K562 (cell line): ENCODE measurements around the gene CCDC78. TPM values are rescaled to one million over a fixed set of nuclear protein-coding genes. Genes with fewer than 3 reads are reported as not detected.

ENCODE experiments used
- CEBPG ChIP-seq, 3 experiments: fragments of 200-800 bp in 1 of 3; sonication (Bioruptor generic) in 1 of 3; sonication (generic) in 1 of 3; formaldehyde crosslinking in 1 of 3; IDR thresholded peaks in 2 of 3; conservative IDR thresholded peaks in 1 of 3; 2 replicates each; pipeline versions ENCODE4 v1.6.1 to v1.8.0; 2016 to 2022; ENCODE audit warnings: missing compliant biosample characterization in 2 of 3, missing genetic modification characterization in 2 of 3, mild to moderate bottlenecking in 1 of 3, missing genetic modification reagents in 1 of 3
- CHCHD3 ChIP-seq: fragments of 250-450 bp; sonication (Bioruptor Pico); IDR thresholded peaks from 2 replicates; pipeline ENCODE4 v2.1.2; 2022; ENCODE audit warnings: mild to moderate bottlenecking
- ELF1 ChIP-seq: fragments of 200-800 bp; sonication (Bioruptor generic); IDR thresholded peaks from 2 replicates; pipeline ENCODE4 v1.6.1; 2016; ENCODE audit warnings: missing genetic modification characterization, missing compliant biosample characterization
- GABPB1 ChIP-seq: sonication (generic); formaldehyde crosslinking; IDR thresholded peaks from 2 replicates; pipeline ENCODE4 v1.8.0; 2022; ENCODE audit warnings: mild to moderate bottlenecking, missing genetic modification reagents
- KAT7 ChIP-seq: sonication (generic); formaldehyde crosslinking; IDR thresholded peaks from 2 replicates; pipeline ENCODE4 v1.8.0; 2022; ENCODE audit warnings: missing genetic modification reagents, mild to moderate bottlenecking, borderline replicate concordance
- KDM5B ChIP-seq: fragments of 200-600 bp; sonication (generic); IDR thresholded peaks from 2 replicates; pipeline ENCODE4 v1.6.1; 2012; ENCODE audit warnings: low read depth, mild to moderate bottlenecking, moderate library complexity, low read length, control low read depth, inconsistent platforms; ENCODE audit not compliant: insufficient replicate concordance
- NEUROD1 ChIP-seq: fragments of 150-350 bp; IDR thresholded peaks from 2 replicates; pipeline ENCODE4 v1.6.1; 2014; ENCODE audit warnings: borderline replicate concordance, low read length, low read depth; ENCODE audit not compliant: partially characterized antibody
- NRF1 ChIP-seq, 2 experiments: fragments of 450-650 bp; IDR thresholded peaks in 1 of 2; conservative IDR thresholded peaks in 1 of 2; 2 replicates each; pipeline ENCODE4 v1.6.1; 2014; ENCODE audit warnings: mild to moderate bottlenecking in 2 of 2
- POLR2AphosphoS2 ChIP-seq: IDR thresholded peaks from 2 replicates; pipeline ENCODE4 v1.6.1; 2012; ENCODE audit warnings: low read length, improper control_type of control experiment
- RBM34 ChIP-seq: fragments of 200-400 bp; formaldehyde crosslinking; IDR thresholded peaks from 2 replicates; pipeline ENCODE4 v1.6.1; 2018; ENCODE audit warnings: low read length, borderline replicate concordance; ENCODE audit not compliant: insufficient read depth
- RUNX1 ChIP-seq: sonication (generic); IDR thresholded peaks from 2 replicates; pipeline ENCODE4 v1.6.1; 2016; ENCODE audit warnings: antibody characterized with exemption, low read depth
- SUPT5H ChIP-seq: fragments of 450-650 bp; IDR thresholded peaks from 2 replicates; pipeline ENCODE4 v1.6.1; 2016
- TAF1 ChIP-seq: IDR thresholded peaks from 2 replicates; pipeline ENCODE4 v1.6.1; 2011; ENCODE audit warnings: mild to moderate bottlenecking, low read length, moderate library complexity; ENCODE audit not compliant: insufficient read depth, control insufficient read depth, severe bottlenecking; ENCODE audit errors: extremely low read depth
- ZKSCAN8 ChIP-seq: fragments of 200-800 bp; sonication (Bioruptor generic); IDR thresholded peaks from 2 replicates; pipeline ENCODE4 v1.6.1; 2016; ENCODE audit warnings: missing genetic modification characterization, missing compliant biosample characterization
- ZNF124 ChIP-seq: sonication (generic); formaldehyde crosslinking; IDR thresholded peaks from 2 replicates; pipeline ENCODE4 v1.8.1; 2022; ENCODE audit warnings: missing genetic modification reagents
- ZNF311 ChIP-seq: fragments of 250-450 bp; sonication (Bioruptor Pico); IDR thresholded peaks from 2 replicates; pipeline ENCODE4 v1.4.0; 2020; ENCODE audit warnings: mild to moderate bottlenecking, moderate library complexity
- ZNF408 ChIP-seq: fragments of 250-450 bp; sonication (Bioruptor Pico); IDR thresholded peaks from 2 replicates; pipeline ENCODE4 v1.4.0; 2020; ENCODE audit warnings: low read depth, mild to moderate bottlenecking, moderate library complexity
- ZNF436 ChIP-seq: fragments of 250-450, 450-650 bp; sonication (Bioruptor Pico); formaldehyde crosslinking; IDR thresholded peaks from 2 replicates; pipeline ENCODE4 v1.7.0; 2020; ENCODE audit warnings: mild to moderate bottlenecking
- ZNF696 ChIP-seq: fragments of 250-450 bp; sonication (Bioruptor Pico); conservative IDR thresholded peaks from 2 replicates; pipeline ENCODE4 v1.4.0; 2020; ENCODE audit warnings: mild to moderate bottlenecking, moderate library complexity
- polyA plus RNA-seq, 8 experiments: library from polyadenylated mRNA; depleted of rRNA in 4 of 8; stranded (reverse) in 5 of 8; unstranded in 3 of 8; fragments of >200 nt; fragmentation: Nextera tagmentation in 2 of 8; fragmentation: Illumina TruSeq in 1 of 8; extraction: Ambion mirVana in 2 of 8; extraction: Trizol in 1 of 8; gene quantifications; 2 replicates each; pipeline versions ENCODE4 v1.2.1 to v1.2.3, GENCODE V29; 2011 to 2014; ENCODE audit warnings: inconsistent platforms in 1 of 8, missing spikeins in 1 of 8
- total RNA-seq, 7 experiments: library from RNA; depleted of rRNA in 6 of 7; stranded (reverse); fragments of >200 nt in 6 of 7; fragmentation: Illumina TruSeq in 2 of 7; extraction: Trizol in 2 of 7; gene quantifications; 2 replicates each; pipeline versions ENCODE4 v1.2.1 to v1.2.3, GENCODE V29; 2011 to 2021; ENCODE audit warnings: low replicate concordance in 1 of 7
- TF ChIP-seq, protein P1 (sequence below), 2 experiments: fragments of 250-450 bp in 1 of 2; fragments of 450-650 bp in 1 of 2; sonication (Bioruptor Pico) in 1 of 2; IDR thresholded peaks; 2 replicates each; pipeline versions ENCODE4 v1.6.1 to v1.8.0; 2016 to 2021; ENCODE audit warnings: mild to moderate bottlenecking in 2 of 2, moderate library complexity in 2 of 2, missing compliant biosample characterization in 1 of 2, missing genetic modification characterization in 1 of 2
- TF ChIP-seq, protein P2 (sequence below): sonication (generic); formaldehyde crosslinking; IDR thresholded peaks from 2 replicates; pipeline ENCODE4 v1.8.1; 2023; ENCODE audit warnings: mild to moderate bottlenecking, missing genetic modification reagents
- TF ChIP-seq, protein P3 (sequence below): fragments of 450-650 bp; conservative IDR thresholded peaks from 2 replicates; pipeline ENCODE4 v1.6.1; 2016; ENCODE audit warnings: missing genetic modification characterization, low read depth, mild to moderate bottlenecking, missing compliant biosample characterization, moderate library complexity
- TF ChIP-seq, protein P4 (sequence below): fragments of 250-450 bp; sonication (Bioruptor Pico); IDR thresholded peaks from 2 replicates; pipeline ENCODE4 v1.8.0; 2022; ENCODE audit warnings: inconsistent platforms, mild to moderate bottlenecking, moderate library complexity, borderline replicate concordance

CCDC78 gene
- total and polyA plus RNA-seq, 9 of the 15 experiments (the other 6 are each of a cell fraction or from before 2014, with no cell fraction given), result 0.24 to 17.7 (median 2.9) TPM

DNA sequence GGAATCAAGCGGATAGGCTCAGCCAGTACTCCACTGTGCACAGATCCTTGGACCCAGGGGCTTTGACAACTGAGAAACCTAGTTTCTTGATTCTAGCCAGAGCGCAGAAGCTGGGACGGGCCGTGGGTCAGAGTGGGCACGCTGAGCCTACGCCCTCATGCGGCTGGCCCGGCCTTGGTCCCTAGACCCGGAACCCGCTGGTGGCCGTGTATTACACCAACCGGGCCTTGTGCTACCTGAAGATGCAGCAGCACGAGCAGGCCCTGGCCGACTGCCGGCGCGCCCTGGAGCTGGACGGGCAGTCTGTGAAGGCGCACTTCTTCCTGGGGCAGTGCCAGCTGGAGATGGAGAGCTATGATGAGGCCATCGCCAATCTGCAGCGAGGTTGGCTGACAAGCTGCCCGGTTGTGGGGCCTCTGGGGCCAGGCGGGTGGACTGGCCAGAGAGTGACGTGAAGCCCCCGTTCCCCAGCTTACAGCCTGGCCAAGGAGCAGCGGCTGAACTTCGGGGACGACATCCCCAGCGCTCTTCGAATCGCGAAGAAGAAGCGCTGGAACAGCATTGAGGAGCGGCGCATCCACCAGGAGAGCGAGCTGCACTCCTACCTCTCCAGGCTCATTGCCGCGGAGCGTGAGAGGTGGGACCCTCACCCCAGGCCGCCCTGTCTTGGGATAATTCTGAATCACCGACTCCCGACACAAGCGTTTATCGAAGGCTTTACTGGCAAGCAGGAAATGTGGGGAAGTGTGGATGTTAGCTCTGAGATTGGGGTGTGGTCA is 45.1 kb downstream of the CCDC78 start (continued):
- TF ChIP-seq GABPB1 (CRISPR knock-in tag) (0 out of 2 replicates have a peak, but pooled peaks have one; percentile 1), NEUROD1 (no peak), CHCHD3 (no peak), ZNF124 (CRISPR knock-in tag) (no peak), ZNF408 (CRISPR knock-in tag) (no peak), CEBPG (CRISPR knock-in tag; IDR thresholded peaks at IDR 0.05) (peak; percentile 16; the same call in 1 of the 2 replicates), CEBPG (tag; conservative IDR thresholded peaks at IDR 0.05 in 1 of 2, IDR thresholded peaks at IDR 0.05 in 1 of 2) (no peak), RUNX1 (no peak), SUPT5H (0 out of 2 replicates have a peak, but pooled peaks have one; percentile 16), ZNF436 (CRISPR knock-in tag) (no peak), POLR2AphosphoS2 (no peak), ZKSCAN8 (no peak), ELF1 (tag) (0 out of 2 replicates have a peak, but pooled peaks have one; percentile 11), RBM34 (no peak), KDM5B (peak; percentile 34), NRF1 (conservative IDR thresholded peaks at IDR 0.05 in 1 of 2, IDR thresholded peaks at IDR 0.05 in 1 of 2) (no peak), TAF1 (no peak), ZNF696 (no peak), KAT7 (CRISPR knock-in tag) (no peak), ZNF311 (CRISPR knock-in tag) (no peak)
- TF ChIP-seq, protein P1, sequence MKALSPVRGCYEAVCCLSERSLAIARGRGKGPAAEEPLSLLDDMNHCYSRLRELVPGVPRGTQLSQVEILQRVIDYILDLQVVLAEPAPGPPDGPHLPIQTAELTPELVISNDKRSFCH (CRISPR knock-in tag; IDR thresholded peaks at IDR 0.05), result no peak
- TF ChIP-seq, protein P1 (tag; IDR thresholded peaks at IDR 0.05), result no peak
- TF ChIP-seq, protein P2, sequence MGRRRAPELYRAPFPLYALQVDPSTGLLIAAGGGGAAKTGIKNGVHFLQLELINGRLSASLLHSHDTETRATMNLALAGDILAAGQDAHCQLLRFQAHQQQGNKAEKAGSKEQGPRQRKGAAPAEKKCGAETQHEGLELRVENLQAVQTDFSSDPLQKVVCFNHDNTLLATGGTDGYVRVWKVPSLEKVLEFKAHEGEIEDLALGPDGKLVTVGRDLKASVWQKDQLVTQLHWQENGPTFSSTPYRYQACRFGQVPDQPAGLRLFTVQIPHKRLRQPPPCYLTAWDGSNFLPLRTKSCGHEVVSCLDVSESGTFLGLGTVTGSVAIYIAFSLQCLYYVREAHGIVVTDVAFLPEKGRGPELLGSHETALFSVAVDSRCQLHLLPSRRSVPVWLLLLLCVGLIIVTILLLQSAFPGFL (CRISPR knock-in tag), result no peak
- TF ChIP-seq, protein P3, sequence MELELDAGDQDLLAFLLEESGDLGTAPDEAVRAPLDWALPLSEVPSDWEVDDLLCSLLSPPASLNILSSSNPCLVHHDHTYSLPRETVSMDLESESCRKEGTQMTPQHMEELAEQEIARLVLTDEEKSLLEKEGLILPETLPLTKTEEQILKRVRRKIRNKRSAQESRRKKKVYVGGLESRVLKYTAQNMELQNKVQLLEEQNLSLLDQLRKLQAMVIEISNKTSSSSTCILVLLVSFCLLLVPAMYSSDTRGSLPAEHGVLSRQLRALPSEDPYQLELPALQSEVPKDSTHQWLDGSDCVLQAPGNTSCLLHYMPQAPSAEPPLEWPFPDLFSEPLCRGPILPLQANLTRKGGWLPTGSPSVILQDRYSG (tag), result no peak
- TF ChIP-seq, protein P4, sequence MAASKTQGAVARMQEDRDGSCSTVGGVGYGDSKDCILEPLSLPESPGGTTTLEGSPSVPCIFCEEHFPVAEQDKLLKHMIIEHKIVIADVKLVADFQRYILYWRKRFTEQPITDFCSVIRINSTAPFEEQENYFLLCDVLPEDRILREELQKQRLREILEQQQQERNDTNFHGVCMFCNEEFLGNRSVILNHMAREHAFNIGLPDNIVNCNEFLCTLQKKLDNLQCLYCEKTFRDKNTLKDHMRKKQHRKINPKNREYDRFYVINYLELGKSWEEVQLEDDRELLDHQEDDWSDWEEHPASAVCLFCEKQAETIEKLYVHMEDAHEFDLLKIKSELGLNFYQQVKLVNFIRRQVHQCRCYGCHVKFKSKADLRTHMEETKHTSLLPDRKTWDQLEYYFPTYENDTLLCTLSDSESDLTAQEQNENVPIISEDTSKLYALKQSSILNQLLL (CRISPR knock-in tag), result no peak
